RWPE1 (cell line): ENCODE measurements around the gene SF3B4.

Experiments used
- CTCF ChIA-PET: fragments of 350-600 bp; sonication (Branson Sonifier 250); formaldehyde crosslinking; extraction: SDS; loops from one replicate; lab custom pipeline; 2021; lab: Yijun Ruan, JAX
- POLR2A ChIA-PET: fragments of 400-600 bp; formaldehyde crosslinking; extraction: SDS; loops from one replicate; lab custom pipeline; 2020; ENCODE audit warnings: antibody characterized with exemption; ENCODE audit not compliant: low non-redundant PET; lab: Yijun Ruan, JAX
- DNase-seq: peaks from one replicate; pipeline ENCODE4 v3.0.0; 2012; ENCODE audit warnings: low spot score
- H3K27ac ChIP-seq: fragments of 450-650 bp; 2 replicates; pipeline ENCODE4 v1.5.1; 2017
- CTCF ChIP-seq: fragments of 450-650 bp; conservative IDR thresholded peaks from 2 replicates; pipeline ENCODE4 v1.5.1; 2017; ENCODE audit warnings: low read depth, mild to moderate bottlenecking

Gene SF3B4

GRCh38 chr1:149928401-149928724, 760 bp upstream of the SF3B4 start:
- TF ChIP-seq CTCF = no peak
- peak overlapping the region; percentile 91 for H3K27ac ChIP-seq
- ChIA-PET POLR2A (interaction anchor here (0.8 to 1.1 kb wide), 3 partner anchors 11 to 85 kb away, joined by 3 read pairs; no protein-coding TSS in a partner anchor), CTCF (no interaction called here)
- no peak for DNase-seq

GRCh38 chr1:149927056-149927562, 494 bp downstream of the SF3B4 start:
- CTCF ChIA-PET = no interaction called here
- POLR2A ChIA-PET = no interaction called here
- H3K27ac ChIP-seq = peak overlapping the region; percentile 91
- TF ChIP-seq CTCF = no peak
- DNase-seq = no peak

- no peak for DNase-seq
- POLR2A ChIA-PET = no interaction called here
- TF ChIP-seq CTCF = no peak
- CTCF ChIA-PET = no interaction called here
- H3K27ac ChIP-seq = no peak overlapping the region
These were observed 1.3 kb downstream of the SF3B4 start for GRCh38 chr1:149926296-149926695.

- ChIA-PET CTCF (no interaction called here), POLR2A (no interaction called here)
- TF ChIP-seq CTCF = no peak
- DNase-seq = no peak
- H3K27ac ChIP-seq = 0 out of 2 replicates have a peak overlapping the region, but pooled peaks have one; percentile 21
These were observed 1.9 kb downstream of the SF3B4 start for GRCh38 chr1:149925751-149926150.

GRCh38 chr1:149925345-149925744, 2.3 kb downstream of the SF3B4 start:
- no peak for DNase-seq
- ChIA-PET CTCF (no interaction called here), POLR2A (no interaction called here)
- no peak for TF ChIP-seq CTCF
- H3K27ac ChIP-seq = no peak overlapping the region

GRCh38 chr1:149923626-149924025, 4.0 kb downstream of the SF3B4 start:
- no peak for TF ChIP-seq CTCF
- POLR2A ChIA-PET = no interaction called here

More at GRCh38 chr1:149923626-149924025, 4.0 kb downstream of the SF3B4 start:
- 0 out of 2 replicates have a peak overlapping the region, but pooled peaks have one; percentile 7 for H3K27ac ChIP-seq
- no peak for DNase-seq
- CTCF ChIA-PET = no interaction called here
